Upper lobe of left lung (tissue), 4 donors: ENCODE results near the gene COL3A1.

Experiments
- POLR2AphosphoS5 ChIP-seq, 2 donors: sonication (generic); formaldehyde crosslinking; IDR thresholded peaks; one replicate each; pipeline ENCODE4 v1.5.1; 2017; ENCODE audit warnings: antibody characterized with exemption in 2 of 2
- TF ChIP-seq, protein P1 (sequence below), 6 experiments: fragments of 450-650 bp in 4 of 6; fragments of 200-600 bp in 2 of 6; sonication (generic) in 2 of 6; IDR thresholded peaks; one replicate each; pipeline ENCODE4 v1.5.1; 2016 to 2019; ENCODE audit warnings: antibody characterized with exemption in 6 of 6

DNA sequence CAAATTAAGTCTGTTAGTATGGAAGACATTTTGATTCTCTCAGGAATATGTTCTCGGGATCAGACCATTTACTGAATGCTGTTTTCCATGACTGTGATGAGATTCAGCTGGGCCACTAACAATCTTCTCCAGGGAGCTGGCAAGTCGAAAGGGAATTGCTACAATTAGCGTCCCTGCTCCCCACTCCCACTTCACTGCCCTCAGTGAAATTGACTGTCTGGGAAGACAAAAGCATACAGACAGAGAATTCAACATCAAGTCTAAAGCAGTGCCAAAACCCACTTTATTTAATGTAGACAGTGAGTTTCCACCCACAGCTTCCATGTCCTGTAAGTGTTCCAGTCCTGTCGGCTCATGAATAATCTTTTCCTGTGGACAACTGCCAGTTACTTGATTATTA is 34.0 kb upstream of the COL3A1 start:
- TF ChIP-seq, protein P1, sequence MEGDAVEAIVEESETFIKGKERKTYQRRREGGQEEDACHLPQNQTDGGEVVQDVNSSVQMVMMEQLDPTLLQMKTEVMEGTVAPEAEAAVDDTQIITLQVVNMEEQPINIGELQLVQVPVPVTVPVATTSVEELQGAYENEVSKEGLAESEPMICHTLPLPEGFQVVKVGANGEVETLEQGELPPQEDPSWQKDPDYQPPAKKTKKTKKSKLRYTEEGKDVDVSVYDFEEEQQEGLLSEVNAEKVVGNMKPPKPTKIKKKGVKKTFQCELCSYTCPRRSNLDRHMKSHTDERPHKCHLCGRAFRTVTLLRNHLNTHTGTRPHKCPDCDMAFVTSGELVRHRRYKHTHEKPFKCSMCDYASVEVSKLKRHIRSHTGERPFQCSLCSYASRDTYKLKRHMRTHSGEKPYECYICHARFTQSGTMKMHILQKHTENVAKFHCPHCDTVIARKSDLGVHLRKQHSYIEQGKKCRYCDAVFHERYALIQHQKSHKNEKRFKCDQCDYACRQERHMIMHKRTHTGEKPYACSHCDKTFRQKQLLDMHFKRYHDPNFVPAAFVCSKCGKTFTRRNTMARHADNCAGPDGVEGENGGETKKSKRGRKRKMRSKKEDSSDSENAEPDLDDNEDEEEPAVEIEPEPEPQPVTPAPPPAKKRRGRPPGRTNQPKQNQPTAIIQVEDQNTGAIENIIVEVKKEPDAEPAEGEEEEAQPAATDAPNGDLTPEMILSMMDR (IDR thresholded peaks at IDR 0.05), result no peak
- no peak for TF ChIP-seq POLR2AphosphoS5 (IDR thresholded peaks at IDR 0.05)
